SJSA1 (cell line): Measurements from ENCODE around the gene TAF1B. TPM values are rescaled to one million over a fixed set of nuclear protein-coding genes. Genes with fewer than 3 reads are reported as not detected.
"Not testable (repeated sequence)": the region's sequence is repeated elsewhere in the genome, so short reads cannot be mapped to it uniquely, and the experiment has no call there.

Experiments used
- DNase-seq, 2 experiments: peaks; one replicate each; pipeline ENCODE4 v3.0.0-alpha.2; 2015 to 2020; ENCODE audit warnings: low spot score in 2 of 2, low read depth in 1 of 2
- H3K27ac ChIP-seq: fragments of 250-450 bp; sonication (Bioruptor Pico); 2 replicates; pipeline ENCODE4 v1.5.1; 2020; ENCODE audit warnings: mild to moderate bottlenecking, moderate library complexity
- H3K27me3 ChIP-seq: fragments of 250-450 bp; sonication (Bioruptor Pico); replicated peaks from 2 replicates; pipeline ENCODE4 v1.5.1; 2020; ENCODE audit warnings: mild to moderate bottlenecking, moderate library complexity
- H3K36me3 ChIP-seq: fragments of 250-450 bp; sonication (Bioruptor Pico); 2 replicates; pipeline ENCODE4 v1.5.1; 2020; ENCODE audit warnings: mild to moderate bottlenecking
- H3K4me1 ChIP-seq: fragments of 250-450 bp; sonication (Bioruptor Pico); replicated peaks from 2 replicates; pipeline ENCODE4 v1.6.1; 2021; ENCODE audit warnings: mild to moderate bottlenecking
- H3K4me3 ChIP-seq: fragments of 250-450 bp; sonication (Bioruptor Pico); 2 replicates; pipeline ENCODE4 v1.5.1; 2020; ENCODE audit warnings: mild to moderate bottlenecking
- H3K9me3 ChIP-seq: fragments of 250-450 bp; sonication (Bioruptor Pico); replicated peaks from 2 replicates; pipeline ENCODE4 v1.5.1; 2020; ENCODE audit warnings: mild to moderate bottlenecking
- total RNA-seq: library from RNA; depleted of rRNA; stranded (reverse); fragments of >200 nt; shearing (Covaris generic); gene quantifications from 2 replicates; pipeline ENCODE4 v1.2.3, GENCODE V29; 2014

Gene TAF1B
- total RNA-seq, 1 experiment from 2014 or later = 35.6 TPM

- H3K4me1 ChIP-seq = peaks cover 31% of the 10 kb centered on the region
- H3K36me3 ChIP-seq = no peaks in the 10 kb centered on the region
- no peak overlapping the region for H3K27ac ChIP-seq
- no peak overlapping the region for H3K4me3 ChIP-seq
- no peaks in the 10 kb centered on the region for H3K27me3 ChIP-seq
- DNase-seq = no peak
- H3K9me3 ChIP-seq = no peaks in the 10 kb centered on the region
These were observed 11.6 kb upstream of the TAF1B start for GRCh38 chr2:9831670-9832069.

DNA sequence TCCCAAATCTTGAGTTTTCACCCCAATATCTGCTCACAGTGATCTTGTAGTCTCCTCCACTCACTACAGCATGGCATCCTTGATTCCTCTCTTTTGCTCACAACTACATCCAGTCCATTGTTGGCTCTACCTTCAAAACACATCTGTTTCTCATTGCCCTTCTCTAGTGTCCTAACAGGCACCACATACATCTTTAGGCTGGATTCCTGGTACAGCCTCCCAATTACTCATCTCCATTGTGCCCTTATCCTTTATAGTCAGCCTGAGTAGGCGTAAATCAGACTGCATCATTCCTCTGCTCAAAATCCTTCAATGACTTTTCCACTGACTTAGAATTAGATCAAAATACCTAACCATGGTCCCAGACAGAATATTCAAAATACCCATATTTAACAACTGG lies 10.7 kb upstream of the TAF1B start:
- no peaks in the 10 kb centered on the region for H3K36me3 ChIP-seq
- no peak overlapping the region for H3K4me3 ChIP-seq
- peak in 1 of 2 experiments; percentile 60 for DNase-seq
- no peaks in the 10 kb centered on the region for H3K9me3 ChIP-seq
- H3K4me1 ChIP-seq = peaks cover 31% of the 10 kb centered on the region
- no peaks in the 10 kb centered on the region for H3K27me3 ChIP-seq
- no peak overlapping the region for H3K27ac ChIP-seq

DNA sequence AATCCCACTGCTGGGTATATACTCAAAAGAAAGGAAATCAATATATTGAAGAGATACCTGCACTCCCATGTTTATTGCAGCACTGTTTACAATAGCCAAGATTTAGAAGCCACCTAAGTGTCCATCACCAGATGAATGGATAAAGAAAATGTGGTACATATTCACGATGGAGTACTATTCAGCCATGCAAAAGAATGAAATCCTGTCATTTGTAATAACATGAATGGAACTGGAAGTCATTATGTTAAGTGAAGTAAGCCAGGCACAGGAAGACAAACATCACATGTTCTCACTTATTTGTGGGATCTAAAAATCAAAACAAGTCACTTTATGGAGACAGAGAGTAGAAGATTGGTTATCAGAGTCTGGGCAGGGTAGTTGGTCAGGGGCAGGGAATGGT lies 8.2 kb upstream of the TAF1B start:
- not testable (repeated sequence) for H3K9me3 ChIP-seq, DNase-seq

DNA sequence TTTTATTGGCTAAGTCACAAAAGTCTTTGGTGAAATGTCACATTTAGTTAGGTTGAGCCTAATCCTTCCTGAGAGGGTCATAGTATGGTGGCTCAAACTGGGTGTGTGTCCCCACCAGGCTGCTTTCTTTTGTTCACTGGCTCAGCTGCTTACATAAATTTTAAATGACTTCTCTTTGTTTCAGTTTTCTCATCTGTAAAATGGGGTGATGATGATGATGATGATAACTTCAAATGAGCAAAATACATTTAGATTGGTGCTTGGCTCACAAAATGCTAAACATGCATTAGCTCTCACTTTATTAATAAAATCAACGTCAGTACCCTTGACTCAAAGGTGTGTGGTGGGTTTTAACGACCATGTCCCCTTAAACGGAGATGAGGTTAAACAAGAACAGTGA lies 7.2 kb upstream of the TAF1B start:
- no peaks in the 10 kb centered on the region for H3K36me3 ChIP-seq
- no peak overlapping the region for H3K4me3 ChIP-seq
- no peak overlapping the region for H3K27ac ChIP-seq
- no peak for DNase-seq
- peaks cover 25% of the 10 kb centered on the region for H3K4me1 ChIP-seq
- no peaks in the 10 kb centered on the region for H3K9me3 ChIP-seq
- H3K27me3 ChIP-seq = no peaks in the 10 kb centered on the region

More for the DNA sequence above, 8.2 kb upstream of the TAF1B start:
- not testable (repeated sequence) for H3K36me3 ChIP-seq, H3K4me3 ChIP-seq, H3K27ac ChIP-seq, H3K27me3 ChIP-seq
- peaks cover 27% of the 10 kb centered on the region for H3K4me1 ChIP-seq

- Histone ChIP-seq H3K36me3 (no peaks in the 10 kb centered on the region), H3K9me3 (no peaks in the 10 kb centered on the region), H3K4me1 (peaks cover 21% of the 10 kb centered on the region), H3K4me3 (no peak overlapping the region), H3K27ac (no peak overlapping the region), H3K27me3 (no peaks in the 10 kb centered on the region)
- DNase-seq = no peak
These were observed 6.8 kb upstream of the TAF1B start for GRCh38 chr2:9836517-9836916.

DNA sequence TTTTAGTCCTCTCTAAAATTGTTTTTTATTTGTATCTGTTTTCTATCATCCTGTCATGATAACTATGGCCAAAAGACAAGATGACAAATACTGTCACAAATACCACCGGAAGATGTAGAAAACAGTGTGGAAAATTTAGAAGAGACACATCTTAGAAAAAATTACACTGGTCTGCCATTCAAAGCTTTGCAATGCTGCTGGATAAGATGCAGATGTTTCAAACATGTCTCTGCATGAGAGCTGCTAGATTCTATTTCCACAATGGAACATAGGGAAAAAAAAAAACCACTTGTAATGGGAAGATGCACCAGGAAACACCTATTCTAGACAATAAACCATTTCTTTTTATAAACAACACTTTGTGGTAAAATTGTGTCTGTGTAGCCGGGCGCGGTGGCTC lies 5.8 kb upstream of the TAF1B start:
- Histone ChIP-seq H3K36me3 (no peaks in the 10 kb centered on the region), H3K27ac (no peak overlapping the region), H3K27me3 (no peaks in the 10 kb centered on the region), H3K4me1 (peaks cover 17% of the 10 kb centered on the region), H3K4me3 (no peak overlapping the region), H3K9me3 (no peaks in the 10 kb centered on the region)
- no peak for DNase-seq

- Histone ChIP-seq H3K27ac (no peak overlapping the region), H3K9me3 (no peaks in the 10 kb centered on the region), H3K36me3 (no peaks in the 10 kb centered on the region), H3K4me3 (no peak overlapping the region), H3K4me1 (peaks cover 20% of the 10 kb centered on the region), H3K27me3 (no peaks in the 10 kb centered on the region)
- no peak for DNase-seq
These were observed 4.9 kb upstream of the TAF1B start for GRCh38 chr2:9838391-9838790.

DNA sequence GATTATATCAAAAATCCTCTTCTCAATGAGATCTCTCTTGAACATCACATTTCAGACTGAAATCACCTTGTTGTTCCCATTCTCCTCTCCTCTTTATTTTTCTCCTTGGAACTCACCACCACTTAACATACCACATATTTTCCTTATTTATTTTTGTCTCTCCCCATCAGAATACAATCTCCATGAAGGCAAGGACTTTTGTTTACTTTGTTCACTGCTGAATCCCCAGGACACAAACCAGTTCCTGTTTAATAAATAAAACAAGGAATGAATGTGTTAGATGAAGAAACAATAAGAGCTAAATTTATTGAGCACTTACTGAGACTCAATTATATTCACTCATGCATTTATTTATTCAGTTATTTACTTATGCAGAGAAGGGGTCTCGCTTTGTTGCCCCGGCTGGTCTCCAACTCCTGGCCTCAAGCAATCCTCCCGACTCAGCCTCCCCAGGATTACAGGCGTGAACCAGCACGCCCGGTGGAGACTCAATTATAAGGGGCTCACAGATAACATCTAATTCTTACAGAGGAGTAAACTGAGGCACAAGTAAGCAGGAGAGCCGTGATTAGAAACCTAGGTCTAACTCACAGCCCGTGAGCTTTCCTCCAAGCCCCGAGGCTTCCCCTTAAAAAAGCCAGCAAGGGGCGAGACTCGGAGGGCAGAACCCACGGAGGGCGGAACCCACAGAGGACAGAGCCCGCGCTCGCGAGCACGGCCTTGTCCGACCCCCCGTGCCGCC lies 616 bp upstream of the TAF1B start:
- DNase-seq = peak in 1 of 2 experiments; percentile 33
- Histone ChIP-seq H3K9me3 (no peaks in the 10 kb centered on the region), H3K4me3 (peak overlapping the region; percentile 71), H3K27ac (peak overlapping the region; percentile 96), H3K4me1 (peaks cover 35% of the 10 kb centered on the region), H3K27me3 (no peaks in the 10 kb centered on the region), H3K36me3 (peaks cover 22% of the 10 kb centered on the region)

- no peaks in the 10 kb centered on the region for H3K9me3 ChIP-seq
- peaks cover 35% of the 10 kb centered on the region for H3K4me1 ChIP-seq
- peak overlapping the region; percentile 71 for H3K4me3 ChIP-seq
- H3K27ac ChIP-seq = peak overlapping the region; percentile 75
- H3K36me3 ChIP-seq = peaks cover 31% of the 10 kb centered on the region
- peak in 1 of 2 experiments; percentile 59 for DNase-seq
- H3K27me3 ChIP-seq = no peaks in the 10 kb centered on the region
These were observed 786 bp downstream of the TAF1B start for GRCh38 chr2:9844036-9844483.

GRCh38 chr2:9844576-9844975 lies 1.3 kb downstream of the TAF1B start:
- H3K27ac ChIP-seq = peak overlapping the region; percentile 75
- DNase-seq = peak in 1 of 2 experiments; percentile 82

GRCh38 chr2:9846554-9846953 lies 3.3 kb downstream of the TAF1B start:
- no peak overlapping the region for H3K27ac ChIP-seq
- no peaks in the 10 kb centered on the region for H3K27me3 ChIP-seq
- H3K9me3 ChIP-seq = no peaks in the 10 kb centered on the region
- peaks cover 27% of the 10 kb centered on the region for H3K4me1 ChIP-seq
- no peak for DNase-seq
- H3K36me3 ChIP-seq = peaks cover 56% of the 10 kb centered on the region
- H3K4me3 ChIP-seq = no peak overlapping the region

More at GRCh38 chr2:9844576-9844975, 1.3 kb downstream of the TAF1B start:
- H3K4me3 ChIP-seq = peak overlapping the region; percentile 71
- H3K36me3 ChIP-seq = peaks cover 37% of the 10 kb centered on the region
- H3K27me3 ChIP-seq = no peaks in the 10 kb centered on the region
- H3K4me1 ChIP-seq = peaks cover 35% of the 10 kb centered on the region
- no peaks in the 10 kb centered on the region for H3K9me3 ChIP-seq

DNA sequence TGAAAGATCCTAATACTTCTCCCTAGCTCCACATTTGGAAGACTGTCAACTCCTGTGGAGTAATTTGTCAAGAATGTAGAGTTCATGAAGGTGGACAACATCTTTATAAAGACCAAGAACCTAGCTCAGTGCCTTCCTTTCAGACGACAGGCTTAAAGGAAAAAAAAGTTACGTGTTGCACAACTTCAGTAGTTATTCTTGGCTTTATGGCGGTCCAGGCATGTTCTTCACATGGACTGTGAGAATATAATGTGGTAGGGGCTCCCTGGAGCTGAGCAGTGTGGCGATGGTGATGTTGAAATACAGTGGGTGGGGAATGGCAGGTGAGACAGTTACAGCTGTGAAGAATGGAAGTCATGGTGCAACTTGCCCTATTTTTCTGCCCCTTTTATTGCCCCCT lies 3.9 kb downstream of the TAF1B start:
- Histone ChIP-seq H3K27me3 (no peaks in the 10 kb centered on the region), H3K9me3 (no peaks in the 10 kb centered on the region), H3K4me3 (no peak overlapping the region), H3K27ac (no peak overlapping the region), H3K4me1 (peaks cover 25% of the 10 kb centered on the region), H3K36me3 (peaks cover 62% of the 10 kb centered on the region)
- no peak for DNase-seq

GRCh38 chr2:9852881-9853280 lies 9.6 kb downstream of the TAF1B start:
- peaks cover 92% of the 10 kb centered on the region for H3K36me3 ChIP-seq
- H3K4me3 ChIP-seq = no peak overlapping the region
- H3K27me3 ChIP-seq = no peaks in the 10 kb centered on the region
- peaks cover 6% of the 10 kb centered on the region; the same call in 1 of the 2 replicates for H3K9me3 ChIP-seq
- H3K27ac ChIP-seq = no peak overlapping the region
- H3K4me1 ChIP-seq = no peaks in the 10 kb centered on the region
- DNase-seq = no peak

DNA sequence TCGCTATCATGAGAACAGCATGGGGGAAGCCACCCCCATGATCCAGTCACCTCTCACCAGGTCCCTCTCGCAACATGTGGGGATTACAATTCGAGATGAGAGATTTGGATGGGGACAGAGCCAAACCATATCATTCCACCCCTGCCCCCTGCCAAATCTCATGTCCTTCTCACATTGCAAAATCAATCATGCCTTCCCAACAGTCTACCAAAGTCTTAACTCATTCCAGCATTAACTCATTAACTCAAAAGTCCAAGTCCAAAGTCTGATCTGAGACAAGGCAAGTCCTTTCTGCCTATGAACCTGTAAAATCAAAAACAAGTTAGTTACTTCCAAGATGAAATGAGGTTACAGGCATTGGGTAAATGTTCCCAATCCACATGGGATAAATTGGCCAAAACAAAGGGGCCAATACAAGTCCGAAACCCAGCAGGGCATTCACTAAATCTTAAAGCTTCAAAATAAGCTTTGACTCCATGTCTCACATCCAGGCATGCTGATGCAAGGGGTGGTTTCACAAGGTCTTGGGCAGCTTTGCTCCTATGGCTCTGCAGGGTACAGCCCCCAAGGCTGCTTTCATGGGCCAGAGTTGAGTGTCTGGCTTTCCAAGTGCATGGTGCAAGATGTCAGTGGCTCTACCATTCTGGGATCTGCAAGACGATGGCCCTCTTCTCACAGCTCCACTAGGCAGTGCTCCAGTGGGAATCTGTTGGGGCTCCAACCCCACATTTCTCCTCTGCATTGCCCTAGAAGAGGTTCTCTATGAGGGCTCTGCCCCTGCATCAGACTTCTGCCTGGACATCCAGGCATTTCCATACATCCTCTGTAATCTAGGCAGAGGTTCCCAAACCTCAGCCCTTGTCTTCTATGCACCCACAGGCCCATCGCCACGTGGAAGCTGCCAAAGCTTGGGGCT lies 14.8 kb downstream of the TAF1B start:
- no peak overlapping the region for H3K4me3 ChIP-seq
- H3K4me1 ChIP-seq = no peaks in the 10 kb centered on the region
- H3K9me3 ChIP-seq = peaks cover 29% of the 10 kb centered on the region
- peaks cover 92% of the 10 kb centered on the region for H3K36me3 ChIP-seq
- DNase-seq = no peak
- H3K27ac ChIP-seq = no peak overlapping the region
- H3K27me3 ChIP-seq = no peaks in the 10 kb centered on the region
